ENCODE data around the gene NUAK1.
"Not testable (repeated sequence)": the region's sequence is repeated elsewhere in the genome, so short reads cannot be mapped to it uniquely, and the experiment has no call there.

The NUAK1 gene

GRCh38 chr12:106146987-106147386 lies 8.2 kb upstream of the NUAK1 start:
- no peak for DNase-seq (ENCODE audit: low spot score)

GRCh38 chr12:106145539-106146447 lies 7.0 kb upstream of the NUAK1 start:
- DNase-seq (ENCODE audit: low spot score): no peak

GRCh38 chr12:106144847-106145246 lies 6.1 kb upstream of the NUAK1 start:
- no peak for DNase-seq (ENCODE audit: low spot score)

- no peak for DNase-seq (ENCODE audit: low spot score)
Observed at GRCh38 chr12:106142591-106143261, 4.0 kb upstream of the NUAK1 start.

GRCh38 chr12:106141920-106142319 lies 3.2 kb upstream of the NUAK1 start:
- not testable (repeated sequence) for DNase-seq (ENCODE audit: low spot score)

- no peak for DNase-seq (ENCODE audit: low spot score)
Observed at GRCh38 chr12:106141452-106141851, 2.7 kb upstream of the NUAK1 start.

GRCh38 chr12:106141003-106141402 lies 2.2 kb upstream of the NUAK1 start:
- DNase-seq (ENCODE audit: low spot score): no peak

GRCh38 chr12:106140223-106140986 lies 1.7 kb upstream of the NUAK1 start:
- DNase-seq (ENCODE audit: low spot score): no peak

- no peak for DNase-seq (ENCODE audit: low spot score)
Observed at GRCh38 chr12:106139422-106140171, 843 bp upstream of the NUAK1 start.

- no peak for DNase-seq (ENCODE audit: low spot score)
Observed at GRCh38 chr12:106138357-106138632, 459 bp downstream of the NUAK1 start.

- DNase-seq (ENCODE audit: low spot score): no peak
Observed at GRCh38 chr12:106137530-106138356, 1.0 kb downstream of the NUAK1 start.

- DNase-seq (ENCODE audit: low spot score): peak; percentile 62
Observed at GRCh38 chr12:106136263-106136662, 2.5 kb downstream of the NUAK1 start.

- no peak for DNase-seq (ENCODE audit: low spot score)
Observed at GRCh38 chr12:106135781-106136180, 3.0 kb downstream of the NUAK1 start.

- DNase-seq (ENCODE audit: low spot score): no peak
Observed at GRCh38 chr12:106135075-106135474, 3.7 kb downstream of the NUAK1 start.

- DNase-seq (ENCODE audit: low spot score): no peak
Observed at GRCh38 chr12:106134294-106134949, 4.3 kb downstream of the NUAK1 start.

GRCh38 chr12:106133136-106134087 lies 5.3 kb downstream of the NUAK1 start:
- DNase-seq (ENCODE audit: low spot score): no peak

GRCh38 chr12:106132175-106133135 lies 6.3 kb downstream of the NUAK1 start:
- DNase-seq (ENCODE audit: low spot score): no peak

GRCh38 chr12:106131676-106132075 lies 7.1 kb downstream of the NUAK1 start:
- no peak for DNase-seq (ENCODE audit: low spot score)

Data from hematopoietic multipotent progenitor cell treated with erythropoietin and hydrocortisone succinate and interleukin-3 and kit ligand, for 15 days (in vitro differentiated cells).